ENCODE measurements around the gene PRKCH.

PRKCH gene

DNA sequence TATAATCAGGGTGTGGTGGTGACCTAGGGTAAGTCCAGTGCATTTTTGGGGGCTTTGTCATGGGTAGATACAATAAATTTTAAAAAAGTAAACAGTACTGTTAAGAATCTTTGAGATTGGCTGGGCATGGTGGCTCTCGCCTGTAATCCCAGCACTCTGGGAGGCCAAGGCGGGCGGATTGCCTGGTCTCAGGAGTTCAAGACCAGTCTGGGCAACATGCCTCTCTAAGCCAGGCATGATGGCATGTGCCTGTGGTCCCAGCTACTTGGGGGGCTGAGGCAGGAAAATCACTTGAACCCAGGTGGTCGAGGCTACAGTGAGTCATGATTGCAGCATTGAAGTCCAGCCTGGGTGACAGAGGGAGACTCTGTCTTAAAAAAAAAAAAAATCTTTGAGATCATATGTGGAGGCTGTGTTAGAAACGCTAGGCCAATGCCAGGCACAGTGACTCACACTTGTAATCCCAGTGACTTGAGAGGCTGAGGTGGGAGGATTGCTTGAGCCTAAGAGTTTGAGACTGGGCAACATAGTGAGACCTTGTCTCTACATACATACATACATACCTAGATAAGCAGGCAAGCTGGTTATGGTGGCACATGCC, 67.7 kb downstream of the PRKCH start:
- no peaks in the 10 kb centered on the region for H3K9me3 Mint-ChIP-seq
- no peaks in the 10 kb centered on the region for H3K36me3 Mint-ChIP-seq (ENCODE audit: low read depth)
- peaks cover 17% of the 10 kb centered on the region for H3K4me1 Mint-ChIP-seq
- H3K27ac Mint-ChIP-seq = no peak overlapping the region
- no peak overlapping the region for H3K4me3 Mint-ChIP-seq
- no peak for DNase-seq
- no peaks in the 10 kb centered on the region for H3K27me3 Mint-ChIP-seq (ENCODE audit: low read depth, poor library complexity)
- TF ChIP-seq, protein P1, sequence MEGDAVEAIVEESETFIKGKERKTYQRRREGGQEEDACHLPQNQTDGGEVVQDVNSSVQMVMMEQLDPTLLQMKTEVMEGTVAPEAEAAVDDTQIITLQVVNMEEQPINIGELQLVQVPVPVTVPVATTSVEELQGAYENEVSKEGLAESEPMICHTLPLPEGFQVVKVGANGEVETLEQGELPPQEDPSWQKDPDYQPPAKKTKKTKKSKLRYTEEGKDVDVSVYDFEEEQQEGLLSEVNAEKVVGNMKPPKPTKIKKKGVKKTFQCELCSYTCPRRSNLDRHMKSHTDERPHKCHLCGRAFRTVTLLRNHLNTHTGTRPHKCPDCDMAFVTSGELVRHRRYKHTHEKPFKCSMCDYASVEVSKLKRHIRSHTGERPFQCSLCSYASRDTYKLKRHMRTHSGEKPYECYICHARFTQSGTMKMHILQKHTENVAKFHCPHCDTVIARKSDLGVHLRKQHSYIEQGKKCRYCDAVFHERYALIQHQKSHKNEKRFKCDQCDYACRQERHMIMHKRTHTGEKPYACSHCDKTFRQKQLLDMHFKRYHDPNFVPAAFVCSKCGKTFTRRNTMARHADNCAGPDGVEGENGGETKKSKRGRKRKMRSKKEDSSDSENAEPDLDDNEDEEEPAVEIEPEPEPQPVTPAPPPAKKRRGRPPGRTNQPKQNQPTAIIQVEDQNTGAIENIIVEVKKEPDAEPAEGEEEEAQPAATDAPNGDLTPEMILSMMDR (IDR thresholded peaks at IDR 0.05) = no peak

DNA sequence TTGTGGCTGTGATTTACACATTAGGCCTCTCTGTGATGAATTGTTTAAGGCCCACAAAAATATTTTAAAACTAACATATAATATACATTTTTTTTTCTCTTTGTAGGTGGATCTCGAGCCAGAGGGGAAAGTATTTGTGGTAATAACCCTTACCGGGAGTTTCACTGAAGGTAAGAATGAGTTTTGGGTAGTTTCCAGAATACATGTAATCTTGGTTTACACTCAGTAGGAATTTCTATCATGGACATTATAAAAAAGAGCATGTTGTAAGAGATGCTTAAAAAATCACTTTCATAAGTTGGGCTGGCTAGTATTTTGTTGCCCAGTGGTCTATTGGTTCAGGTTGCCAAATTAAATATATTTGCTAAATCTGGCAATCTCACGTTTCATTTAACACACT, 69.7 kb downstream of the PRKCH start:
- Mint-ChIP-seq H3K27ac (no peak overlapping the region), H3K4me1 (peaks cover 17% of the 10 kb centered on the region), H3K4me3 (no peak overlapping the region), H3K9me3 (no peaks in the 10 kb centered on the region), H3K27me3 (ENCODE audit: low read depth, poor library complexity) (no peaks in the 10 kb centered on the region), H3K36me3 (ENCODE audit: low read depth) (no peaks in the 10 kb centered on the region)
- TF ChIP-seq, protein P1 (IDR thresholded peaks at IDR 0.05) = no peak
- no peak for DNase-seq

DNA sequence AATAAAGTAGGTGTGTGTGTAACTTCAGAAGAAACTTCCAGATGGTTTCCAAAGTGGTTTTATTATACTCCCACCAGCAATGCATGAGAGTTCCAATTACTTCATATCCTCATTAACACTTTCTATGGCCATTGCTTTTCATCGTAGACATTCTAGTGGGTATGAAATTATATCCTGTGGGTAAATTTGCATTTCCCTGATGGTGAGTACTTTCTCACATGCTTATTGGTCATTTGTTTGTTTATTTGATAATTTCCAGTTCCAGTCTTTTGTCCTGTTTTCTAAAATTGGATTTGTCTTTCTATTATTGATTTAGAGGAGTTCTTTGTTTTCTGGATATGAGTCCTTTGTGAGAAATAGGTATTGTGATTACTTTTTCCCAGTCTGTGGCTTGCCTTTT, 70.9 kb downstream of the PRKCH start:
- H3K4me1 Mint-ChIP-seq = peaks cover 17% of the 10 kb centered on the region
- H3K27me3 Mint-ChIP-seq (ENCODE audit: low read depth, poor library complexity) = no peaks in the 10 kb centered on the region
- TF ChIP-seq, protein P1 (IDR thresholded peaks at IDR 0.05) = no peak
- H3K36me3 Mint-ChIP-seq (ENCODE audit: low read depth) = no peaks in the 10 kb centered on the region
- no peak overlapping the region for H3K27ac Mint-ChIP-seq
- no peak overlapping the region for H3K4me3 Mint-ChIP-seq
- H3K9me3 Mint-ChIP-seq = no peaks in the 10 kb centered on the region
- no peak for DNase-seq

DNA sequence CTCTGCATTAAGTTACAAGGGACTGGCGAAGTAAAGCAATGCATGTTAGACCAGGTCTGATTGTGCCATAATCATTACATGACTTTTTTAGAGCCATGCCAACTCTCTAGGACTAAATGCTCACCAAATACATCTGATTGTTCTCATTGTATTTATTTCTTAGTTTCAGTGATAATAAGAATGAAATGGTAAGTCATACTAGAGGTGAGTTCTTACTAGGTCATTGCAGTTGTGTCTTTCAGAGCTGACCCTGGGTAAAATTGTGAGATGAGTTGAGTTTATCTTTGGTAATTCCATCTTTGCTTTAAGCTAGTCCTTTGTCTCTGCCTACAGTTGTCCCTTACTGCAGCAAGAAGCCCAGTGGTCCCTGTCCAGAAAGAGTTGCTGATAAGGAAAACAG, 73.2 kb downstream of the PRKCH start:
- Mint-ChIP-seq H3K9me3 (no peaks in the 10 kb centered on the region), H3K36me3 (ENCODE audit: low read depth) (no peaks in the 10 kb centered on the region), H3K4me1 (peaks cover 10% of the 10 kb centered on the region), H3K27me3 (ENCODE audit: low read depth, poor library complexity) (peaks cover 11% of the 10 kb centered on the region), H3K4me3 (no peak overlapping the region), H3K27ac (no peak overlapping the region)
- no peak for DNase-seq
- TF ChIP-seq, protein P1 (IDR thresholded peaks at IDR 0.05) = no peak

DNA sequence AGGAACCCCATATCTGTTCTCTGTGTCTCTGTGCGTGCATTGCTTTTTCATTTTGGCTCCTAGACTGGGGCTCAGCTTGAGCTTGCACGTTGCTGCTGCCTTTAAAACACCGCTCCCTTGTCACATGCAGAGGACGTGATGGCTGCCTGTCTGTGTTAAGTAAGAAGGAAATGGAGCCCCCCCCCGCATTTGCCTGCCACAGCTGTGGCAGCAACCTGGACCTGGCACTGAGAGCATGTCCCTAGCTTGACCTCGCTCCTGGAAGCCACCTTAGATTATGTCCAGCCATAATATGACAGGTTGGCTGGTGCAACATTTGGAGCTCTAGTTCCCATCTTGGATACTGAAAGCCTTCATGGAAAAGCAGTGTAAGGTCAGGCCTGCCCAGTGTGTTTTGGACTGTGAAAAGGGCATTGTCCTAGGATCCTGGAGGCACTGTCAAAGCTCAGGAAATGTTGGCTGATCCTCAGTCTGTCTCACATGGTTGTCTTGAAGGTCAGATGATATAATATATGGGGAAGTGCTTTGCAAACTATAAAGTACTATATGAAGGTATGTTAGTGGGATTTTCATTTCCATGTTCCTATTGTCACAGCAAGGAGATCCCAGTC, 73.8 kb downstream of the PRKCH start:
- no peak for DNase-seq
- H3K27me3 Mint-ChIP-seq (ENCODE audit: low read depth, poor library complexity) = peaks cover 11% of the 10 kb centered on the region
- TF ChIP-seq, protein P1 (IDR thresholded peaks at IDR 0.05) = no peak
- H3K36me3 Mint-ChIP-seq (ENCODE audit: low read depth) = no peaks in the 10 kb centered on the region
- H3K9me3 Mint-ChIP-seq = no peaks in the 10 kb centered on the region
- H3K4me3 Mint-ChIP-seq = no peak overlapping the region
- peaks cover 15% of the 10 kb centered on the region for H3K4me1 Mint-ChIP-seq
- no peak overlapping the region for H3K27ac Mint-ChIP-seq

DNA sequence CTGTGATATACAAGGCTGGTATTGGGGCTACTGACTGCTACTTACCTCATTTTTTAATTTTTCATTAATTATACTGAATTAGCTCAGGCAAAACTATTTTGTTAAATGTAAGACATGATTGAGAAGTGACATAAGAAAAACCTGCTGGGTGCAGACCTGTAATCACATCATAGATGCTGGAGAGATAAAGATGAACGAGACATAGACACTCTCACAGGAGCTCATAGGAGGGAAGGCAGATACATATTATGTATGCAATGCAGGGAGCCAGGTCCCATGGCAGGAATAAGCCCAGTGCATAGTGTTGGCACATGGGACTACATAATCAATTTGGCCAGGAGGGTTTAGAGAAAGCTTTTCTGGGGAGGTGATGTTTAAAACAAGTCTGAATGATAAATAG, 74.9 kb downstream of the PRKCH start:
- Mint-ChIP-seq H3K4me1 (peaks cover 19% of the 10 kb centered on the region), H3K9me3 (no peaks in the 10 kb centered on the region), H3K4me3 (no peak overlapping the region), H3K36me3 (ENCODE audit: low read depth) (no peaks in the 10 kb centered on the region), H3K27ac (no peak overlapping the region), H3K27me3 (ENCODE audit: low read depth, poor library complexity) (peaks cover 11% of the 10 kb centered on the region)
- TF ChIP-seq, protein P1 (IDR thresholded peaks at IDR 0.05) = no peak
- no peak for DNase-seq

Data from nephron progenitor cell (in vitro differentiated cells).